ENCODE results near the gene TACO1.

TACO1 gene

GRCh38 chr17:63600569-63601438, at the start of gene TACO1:
Gene TACO1, plus strand, starts transcription at chr17:63600895. Its CDS starts 189 bp downstream, at chr17:63601084.
- DNase-seq = peak; percentile 83

DNA sequence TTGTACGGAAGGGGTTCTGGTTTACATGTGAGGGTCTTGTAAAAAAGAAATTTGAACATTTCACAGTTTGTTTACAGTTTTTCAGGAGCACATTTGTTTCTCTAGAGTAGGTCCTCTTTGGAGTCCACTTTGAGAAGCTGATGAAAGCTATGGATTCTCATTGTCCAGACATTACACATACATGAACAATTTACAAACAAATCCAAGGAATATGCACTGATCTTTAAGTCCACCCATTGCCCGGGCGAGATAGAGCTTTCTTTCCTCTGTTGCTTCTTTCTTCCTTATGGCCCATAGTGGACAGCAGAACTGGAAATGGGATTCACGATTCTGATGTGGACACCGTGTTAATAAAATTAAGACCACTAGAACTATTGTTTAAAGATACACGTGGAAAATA, 48.5 kb upstream of the TACO1 start:
- no peak for DNase-seq

GRCh38 chr17:63555500-63556156, 45.1 kb upstream of the TACO1 start:
- no peak for DNase-seq

DNA sequence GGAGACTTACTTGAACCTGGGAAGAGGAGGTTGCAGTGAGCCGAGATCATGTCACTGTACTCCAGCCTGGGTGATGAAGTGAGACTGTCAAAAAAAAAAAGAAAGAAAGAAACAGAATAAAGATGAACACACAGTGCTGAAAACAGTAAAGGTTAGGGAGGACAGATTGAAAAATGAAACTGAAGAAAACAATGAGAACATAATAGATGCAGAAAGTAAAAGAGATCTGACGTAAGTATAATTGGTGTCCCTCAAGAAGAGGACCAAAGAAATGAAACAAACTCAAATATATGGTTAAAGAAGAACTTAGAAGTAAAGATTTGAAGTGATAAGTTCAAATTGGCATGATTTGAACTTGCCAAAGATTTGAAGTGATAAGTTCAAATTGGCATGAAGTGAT, 43.3 kb upstream of the TACO1 start:
- DNase-seq = no peak

GRCh38 chr17:63558441-63558840, 42.3 kb upstream of the TACO1 start:
- DNase-seq = no peak

GRCh38 chr17:63561819-63562218, 38.9 kb upstream of the TACO1 start:
- no peak for DNase-seq

DNA sequence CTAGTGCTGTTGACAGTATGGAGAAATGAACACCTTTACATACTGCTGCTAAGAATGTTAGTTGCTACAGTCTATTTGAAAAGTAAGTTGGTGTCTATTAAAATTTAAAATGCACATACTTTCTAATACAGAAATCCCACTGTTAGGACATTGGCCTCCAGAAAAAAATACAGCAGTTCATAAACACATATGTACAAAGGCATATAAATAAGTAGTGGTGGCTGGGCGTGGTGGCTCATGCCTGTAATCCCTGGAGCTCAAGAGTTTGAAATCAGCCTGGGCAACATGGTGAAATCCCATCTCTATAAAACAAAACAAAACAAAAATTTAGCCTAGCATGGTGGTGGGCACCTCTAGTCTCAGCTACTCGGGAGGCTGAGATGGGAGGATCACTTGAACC, 37.4 kb upstream of the TACO1 start:
- DNase-seq = no peak

GRCh38 chr17:63564562-63564961, 36.1 kb upstream of the TACO1 start:
- DNase-seq = no peak

DNA sequence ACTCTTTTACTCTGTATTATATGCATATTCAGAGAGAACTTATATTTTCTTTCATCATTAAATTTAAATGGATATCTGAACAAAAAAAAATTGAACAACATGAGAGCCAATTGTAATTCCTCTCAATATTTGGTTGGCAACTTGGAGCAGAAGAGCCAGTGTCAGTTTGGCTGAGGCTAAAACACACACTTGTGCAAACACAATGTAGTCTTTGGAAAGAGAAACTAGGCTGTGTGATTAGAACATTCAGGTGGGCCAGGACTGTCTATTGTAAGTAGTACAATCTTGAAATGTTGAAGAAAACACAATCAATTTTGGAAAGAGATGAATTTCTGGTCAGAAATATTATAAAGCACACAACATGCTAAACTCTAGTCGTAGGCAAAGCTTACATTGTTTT, 33.5 kb upstream of the TACO1 start:
- DNase-seq = no peak

DNA sequence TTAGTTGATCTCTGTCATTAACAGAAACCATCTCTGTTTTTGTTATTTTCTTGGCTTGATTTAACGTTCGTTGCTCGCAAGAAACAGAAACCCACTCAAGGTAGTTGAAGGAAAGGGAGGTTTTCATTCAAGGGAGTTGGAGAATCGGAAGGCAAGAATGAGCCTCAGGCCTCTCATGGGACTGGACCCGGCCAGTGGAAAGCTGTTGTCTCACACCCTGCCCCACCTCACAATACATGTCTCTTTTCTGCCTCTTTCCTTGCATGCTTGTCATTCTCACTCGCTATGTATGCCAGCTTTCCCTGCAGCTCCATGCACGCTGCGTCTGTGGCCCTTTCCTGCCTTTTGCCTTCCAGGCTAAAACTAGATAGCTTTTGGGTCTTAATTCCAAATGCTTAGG, 32.1 kb upstream of the TACO1 start:
- no peak for DNase-seq

GRCh38 chr17:63571632-63572310, 28.9 kb upstream of the TACO1 start:
- peak; percentile 68 for DNase-seq

DNA sequence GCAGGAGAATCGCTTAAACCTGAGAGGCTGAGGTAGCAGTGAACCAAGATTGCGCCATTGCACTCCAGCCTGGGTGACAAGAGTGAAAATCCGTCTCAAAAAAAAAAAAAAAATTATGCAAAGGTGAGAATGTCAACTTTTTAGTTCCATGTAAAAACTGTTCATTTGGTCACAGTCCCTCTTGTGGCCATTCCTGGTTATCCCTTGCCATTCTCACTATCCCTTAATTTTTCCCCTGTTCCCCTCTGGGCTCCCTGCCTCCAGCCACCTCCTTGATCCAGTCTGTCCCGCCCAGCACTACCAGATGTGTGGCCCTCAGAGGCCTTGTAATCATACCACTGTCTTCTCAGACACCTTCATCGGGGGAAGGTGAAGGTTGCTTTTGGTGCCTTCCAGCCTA, 27.1 kb upstream of the TACO1 start:
- DNase-seq = no peak

- DNase-seq = no peak
Observed at GRCh38 chr17:63578027-63578768, 22.5 kb upstream of the TACO1 start.

DNA sequence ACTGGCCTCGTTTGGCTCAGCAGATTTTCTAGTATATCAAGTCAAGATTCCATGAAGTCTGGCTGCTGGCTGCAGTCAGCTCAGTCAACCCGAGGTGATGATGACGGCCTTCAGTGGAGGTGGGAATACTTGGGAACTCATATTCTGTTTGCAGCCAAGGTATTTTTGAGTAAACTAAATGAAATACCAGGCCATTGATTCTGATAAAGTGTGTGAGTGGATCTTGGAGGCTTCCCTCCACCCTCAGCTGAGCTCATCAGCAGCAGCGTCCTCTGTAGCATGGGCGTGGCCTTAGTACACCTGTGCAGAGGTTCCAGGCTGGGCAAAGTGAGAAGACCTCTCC, 22.0 kb upstream of the TACO1 start:
- no peak for DNase-seq

GRCh38 chr17:63579633-63580032, 21.1 kb upstream of the TACO1 start:
- no peak for DNase-seq

- DNase-seq = no peak
Observed at GRCh38 chr17:63587770-63588169, 12.9 kb upstream of the TACO1 start.

GRCh38 chr17:63588797-63589196, 11.9 kb upstream of the TACO1 start:
- DNase-seq = no peak

DNA sequence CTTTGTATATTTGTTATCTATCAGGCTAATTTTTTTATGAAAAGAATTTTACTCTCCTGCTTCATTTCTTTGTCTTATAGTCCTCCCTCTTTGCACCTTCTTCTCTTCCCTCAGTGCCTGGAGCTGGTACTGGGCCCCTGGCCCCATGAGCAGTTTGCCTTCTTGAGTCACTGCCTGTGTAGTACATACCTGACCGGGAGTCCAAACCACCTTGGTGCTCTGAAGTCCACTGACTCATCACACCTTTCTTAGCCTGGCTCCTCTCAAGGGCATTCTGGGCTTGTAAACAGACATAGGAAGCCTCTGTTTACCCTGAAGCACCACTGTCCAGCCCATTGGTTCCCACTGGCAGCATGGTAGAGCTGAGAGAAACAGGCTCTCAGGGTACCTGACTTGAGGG, 11.0 kb upstream of the TACO1 start:
- no peak for DNase-seq

- no peak for DNase-seq
Observed at GRCh38 chr17:63592797-63593196, 7.9 kb upstream of the TACO1 start.

DNA sequence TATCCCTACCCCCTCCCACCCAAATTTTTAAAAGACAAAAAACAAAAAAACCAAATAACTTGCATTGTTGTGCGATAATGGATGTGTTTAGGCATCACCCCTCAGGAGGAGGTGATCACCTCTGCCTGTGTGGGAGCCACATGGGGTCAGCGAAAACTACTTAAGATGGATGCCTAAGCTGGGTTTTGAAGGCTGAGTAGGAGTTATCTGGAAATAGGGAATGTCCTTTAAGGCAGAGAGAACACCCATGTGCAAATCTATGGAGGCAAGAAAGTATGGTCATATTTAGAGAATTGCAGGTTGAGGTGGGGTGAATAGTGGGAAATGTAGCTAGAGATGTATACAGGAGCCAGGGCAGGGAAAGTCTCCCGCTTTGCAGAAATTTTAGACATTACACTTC, 5.6 kb upstream of the TACO1 start:
- DNase-seq = no peak

- no peak for DNase-seq
Observed at GRCh38 chr17:63596856-63597586, 3.7 kb upstream of the TACO1 start.

- DNase-seq = no peak
Observed at GRCh38 chr17:63598281-63598680, 2.4 kb upstream of the TACO1 start.
